Activated naive CD8-positive, alpha-beta T cell treated with anti-CD3 and anti-CD28 coated beads, Interleukin-2, amount 50 U/mL, for 24 hours (primary cell): ENCODE results near the gene SLC38A10.
A peak's percentile ranks its signal among the peaks of the same experiment; 100 is the strongest.

ENCODE experiments used
- ATAC-seq: fragments of 150-1000 bp; cut with Tn5 transposase; one replicate; pipeline ENCODE4 v1.10.0; 2021
- DNase-seq: peaks from one replicate; pipeline ENCODE4 v3.0.0; 2021
- H3K27ac Mint-ChIP-seq: one replicate; pipeline ENCODE4 v1.8.0; 2021; ENCODE audit warnings: mild to moderate bottlenecking, mixed read lengths
- H3K27me3 Mint-ChIP-seq: one replicate; pipeline ENCODE4 v1.8.0; 2021; ENCODE audit warnings: mixed read lengths
- H3K36me3 Mint-ChIP-seq: one replicate; pipeline ENCODE4 v1.8.0; 2021; ENCODE audit warnings: low read depth, mixed read lengths
- H3K4me1 Mint-ChIP-seq: one replicate; pipeline ENCODE4 v1.8.0; 2021; ENCODE audit warnings: mixed read lengths
- H3K4me3 Mint-ChIP-seq: one replicate; pipeline ENCODE4 v1.8.0; 2021; ENCODE audit warnings: mild to moderate bottlenecking, moderate library complexity, mixed read lengths
- H3K9me3 Mint-ChIP-seq: one replicate; pipeline ENCODE4 v1.8.0; 2021; ENCODE audit warnings: mixed read lengths

SLC38A10 gene

DNA sequence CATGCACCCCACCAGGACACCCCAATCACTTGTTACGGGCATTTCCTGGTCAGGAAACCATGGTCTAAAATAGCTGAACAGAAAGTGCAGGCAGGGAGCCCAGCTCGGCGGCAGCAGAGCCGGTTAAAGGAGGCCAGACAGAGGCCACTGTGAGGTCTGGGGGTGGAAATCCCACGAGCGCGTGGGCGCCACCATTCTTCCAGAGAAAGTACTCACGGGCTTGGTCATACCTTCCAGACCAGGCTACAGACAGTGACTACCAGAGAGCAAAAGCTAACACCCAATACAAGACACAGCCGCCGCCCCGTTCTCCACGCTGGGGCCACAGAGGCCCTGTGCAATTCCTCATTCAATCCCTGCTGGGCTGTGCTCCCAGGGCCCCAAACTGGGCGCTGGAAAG, 84.2 kb downstream of the SLC38A10 start:
- H3K27me3 Mint-ChIP-seq = no peaks in the 10 kb centered on the region
- DNase-seq (no peak), ATAC-seq (no peak)
- H3K36me3 Mint-ChIP-seq = no peaks in the 10 kb centered on the region
- H3K4me1 Mint-ChIP-seq = no peaks in the 10 kb centered on the region
- H3K9me3 Mint-ChIP-seq = no peaks in the 10 kb centered on the region
- no peak overlapping the region for H3K4me3 Mint-ChIP-seq
- no peak overlapping the region for H3K27ac Mint-ChIP-seq

DNA sequence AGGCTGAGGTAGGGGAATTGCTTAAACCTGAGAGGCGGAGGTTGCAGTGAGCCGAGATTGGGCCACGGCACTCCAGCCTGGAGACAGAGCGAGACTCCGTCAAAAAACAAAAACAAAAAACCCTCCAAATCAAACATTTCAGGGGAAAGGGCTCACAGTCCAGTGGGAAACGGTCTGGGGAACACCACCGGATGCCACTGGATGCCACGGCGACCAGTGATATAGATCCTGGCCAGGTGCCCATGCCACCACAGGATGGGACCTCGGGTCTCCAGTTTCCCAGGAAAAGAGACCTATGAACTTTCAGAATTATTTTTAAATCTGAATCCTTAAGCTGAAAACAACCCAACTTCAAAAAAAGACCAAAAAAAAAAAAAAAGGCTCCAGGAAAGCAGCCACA, 84.6 kb downstream of the SLC38A10 start:
- Mint-ChIP-seq H3K4me1 (no peaks in the 10 kb centered on the region), H3K9me3 (no peaks in the 10 kb centered on the region), H3K36me3 (no peaks in the 10 kb centered on the region), H3K27ac (no peak overlapping the region), H3K27me3 (no peaks in the 10 kb centered on the region), H3K4me3 (no peak overlapping the region)
- no peak for ATAC-seq
- no peak for DNase-seq

DNA sequence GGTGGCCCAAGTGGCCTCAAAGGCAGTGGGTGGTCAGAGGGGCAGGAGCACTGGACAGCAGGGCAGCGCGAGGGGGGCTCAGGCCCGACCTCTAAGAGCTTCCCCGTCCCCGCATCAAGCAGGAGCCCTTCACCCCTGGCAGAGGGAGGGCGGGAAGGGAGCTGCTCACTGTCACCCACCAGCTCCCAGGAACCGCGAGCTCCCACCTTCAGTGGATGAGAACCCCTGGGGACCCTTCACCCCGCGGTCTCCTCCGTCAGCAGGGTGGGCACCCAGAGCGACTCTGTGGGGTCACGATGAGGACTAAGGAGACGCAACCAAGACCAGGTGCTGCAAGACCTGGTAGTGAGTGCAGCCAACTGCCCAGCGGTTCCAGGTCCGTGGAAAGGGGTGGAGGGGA, 86.0 kb downstream of the SLC38A10 start:
- no peaks in the 10 kb centered on the region for H3K9me3 Mint-ChIP-seq
- H3K4me1 Mint-ChIP-seq = no peaks in the 10 kb centered on the region
- no peak for ATAC-seq
- H3K27ac Mint-ChIP-seq = no peak overlapping the region
- H3K27me3 Mint-ChIP-seq = no peaks in the 10 kb centered on the region
- no peaks in the 10 kb centered on the region for H3K36me3 Mint-ChIP-seq
- no peak for DNase-seq
- H3K4me3 Mint-ChIP-seq = no peak overlapping the region

DNA sequence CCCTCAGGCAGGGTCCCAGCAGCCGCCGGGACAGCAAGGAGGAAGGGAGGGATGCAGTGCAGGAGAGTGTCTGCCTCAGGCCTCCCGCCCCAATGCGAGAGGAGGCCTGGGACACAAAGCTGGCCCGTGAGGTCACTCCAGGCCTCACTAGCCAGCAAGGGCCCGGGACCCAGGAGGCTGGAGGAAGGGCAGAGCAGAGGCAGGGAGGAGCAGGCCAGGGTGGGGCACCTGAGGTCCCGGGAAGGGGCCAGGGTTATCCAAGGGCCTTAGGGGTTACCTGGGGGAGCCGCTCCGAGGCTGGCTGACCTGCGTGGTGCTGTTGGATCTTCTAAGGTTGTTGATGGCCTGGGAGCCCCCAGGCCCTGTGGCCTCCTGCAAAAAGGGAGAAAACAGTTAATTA, 86.5 kb downstream of the SLC38A10 start:
- Mint-ChIP-seq H3K9me3 (no peaks in the 10 kb centered on the region), H3K27me3 (no peaks in the 10 kb centered on the region), H3K27ac (no peak overlapping the region), H3K4me1 (no peaks in the 10 kb centered on the region), H3K4me3 (no peak overlapping the region), H3K36me3 (no peaks in the 10 kb centered on the region)
- ATAC-seq (no peak), DNase-seq (no peak)

DNA sequence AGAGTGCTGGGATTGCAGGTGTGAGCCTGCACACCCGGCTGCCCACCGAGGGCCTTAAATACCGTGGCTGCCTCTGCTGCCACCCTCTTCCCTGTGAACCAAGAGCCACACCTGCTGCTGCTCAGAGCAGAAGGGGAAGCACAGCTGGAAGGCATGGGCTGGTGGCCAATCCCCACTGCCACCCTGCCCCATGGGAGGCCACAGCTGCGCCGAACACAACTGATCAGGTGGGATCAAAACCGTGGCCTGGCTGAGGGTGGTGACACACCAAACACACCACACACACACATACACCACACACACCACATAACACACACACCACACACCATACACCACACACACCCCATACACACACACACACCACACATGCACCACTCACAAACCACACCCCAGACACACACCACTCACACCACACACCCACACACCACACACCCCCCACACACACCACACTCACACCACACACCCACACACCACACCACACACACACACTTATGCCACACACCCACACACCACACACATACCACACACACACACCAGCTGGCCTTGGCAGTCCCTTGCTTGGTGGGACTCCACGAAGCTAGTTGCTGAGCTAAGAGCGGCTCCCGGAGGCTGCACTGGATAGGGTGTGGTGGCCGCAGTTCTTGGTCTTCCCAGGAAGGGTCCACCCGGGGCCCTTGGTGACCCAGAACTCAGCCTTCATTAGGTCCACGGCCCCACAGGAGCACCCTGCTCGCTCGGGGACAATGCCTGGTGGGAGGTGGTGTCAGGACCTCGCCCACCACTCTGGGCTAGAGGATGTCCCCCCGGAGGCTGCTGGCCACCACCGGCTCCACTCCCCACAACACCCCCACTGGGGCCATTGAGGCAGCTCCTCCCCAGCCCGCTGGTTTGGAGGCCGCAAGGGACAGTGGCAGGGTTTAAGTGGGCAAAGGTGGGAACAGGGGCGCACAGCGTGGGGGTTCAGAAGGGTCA, 87.2 kb downstream of the SLC38A10 start:
- no peak for DNase-seq
- H3K4me3 Mint-ChIP-seq = no peak overlapping the region
- H3K27me3 Mint-ChIP-seq = no peaks in the 10 kb centered on the region
- H3K9me3 Mint-ChIP-seq = no peaks in the 10 kb centered on the region
- H3K27ac Mint-ChIP-seq = peak overlapping the region; percentile 60
- ATAC-seq = peak; percentile 34
- H3K36me3 Mint-ChIP-seq = no peaks in the 10 kb centered on the region
- H3K4me1 Mint-ChIP-seq = no peaks in the 10 kb centered on the region

DNA sequence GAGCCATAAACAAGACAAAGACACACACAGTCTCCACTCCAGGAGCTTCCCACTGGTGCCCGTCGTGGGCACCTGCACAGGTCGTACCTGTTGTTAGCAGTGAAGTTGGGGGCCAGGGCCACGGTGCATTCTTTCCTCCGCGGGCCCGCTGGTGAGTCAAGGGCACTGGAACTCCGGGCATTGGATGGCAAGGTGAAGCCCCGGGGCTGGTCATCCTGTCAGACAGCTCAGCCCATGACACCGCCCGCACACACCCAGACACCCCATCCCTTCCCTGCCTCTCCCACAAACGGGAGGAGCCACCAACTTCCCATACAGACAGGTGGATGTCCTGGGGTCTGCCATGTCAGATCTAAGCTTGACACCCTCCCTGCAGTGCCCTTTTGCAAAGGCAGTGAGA, 88.5 kb downstream of the SLC38A10 start:
- no peaks in the 10 kb centered on the region for H3K9me3 Mint-ChIP-seq
- H3K36me3 Mint-ChIP-seq = no peaks in the 10 kb centered on the region
- ATAC-seq (no peak), DNase-seq (no peak)
- H3K4me1 Mint-ChIP-seq = no peaks in the 10 kb centered on the region
- no peak overlapping the region for H3K4me3 Mint-ChIP-seq
- no peak overlapping the region for H3K27ac Mint-ChIP-seq
- no peaks in the 10 kb centered on the region for H3K27me3 Mint-ChIP-seq

DNA sequence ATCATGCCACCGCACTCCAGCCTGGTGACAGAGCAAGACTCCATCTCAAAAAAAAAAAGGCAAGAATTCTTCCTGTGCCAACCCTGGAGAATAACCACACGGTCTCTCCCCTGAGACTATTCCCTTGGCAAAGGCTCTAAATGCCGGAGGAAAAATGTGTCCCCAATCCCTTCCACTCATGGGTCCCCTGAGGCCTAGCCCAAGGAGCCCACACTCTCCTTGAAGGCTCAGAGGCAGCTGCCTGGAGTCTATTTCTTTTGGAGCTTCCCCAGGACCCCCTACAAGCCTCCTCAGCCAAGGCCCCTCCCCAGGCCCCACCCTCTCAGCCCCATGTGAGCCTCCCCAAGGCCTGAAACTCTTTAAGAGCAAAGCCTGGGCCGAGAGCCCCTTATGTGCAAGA, 88.9 kb downstream of the SLC38A10 start:
- Mint-ChIP-seq H3K36me3 (no peaks in the 10 kb centered on the region), H3K4me1 (no peaks in the 10 kb centered on the region), H3K9me3 (no peaks in the 10 kb centered on the region), H3K27ac (no peak overlapping the region), H3K27me3 (no peaks in the 10 kb centered on the region), H3K4me3 (no peak overlapping the region)
- DNase-seq (no peak), ATAC-seq (no peak)

DNA sequence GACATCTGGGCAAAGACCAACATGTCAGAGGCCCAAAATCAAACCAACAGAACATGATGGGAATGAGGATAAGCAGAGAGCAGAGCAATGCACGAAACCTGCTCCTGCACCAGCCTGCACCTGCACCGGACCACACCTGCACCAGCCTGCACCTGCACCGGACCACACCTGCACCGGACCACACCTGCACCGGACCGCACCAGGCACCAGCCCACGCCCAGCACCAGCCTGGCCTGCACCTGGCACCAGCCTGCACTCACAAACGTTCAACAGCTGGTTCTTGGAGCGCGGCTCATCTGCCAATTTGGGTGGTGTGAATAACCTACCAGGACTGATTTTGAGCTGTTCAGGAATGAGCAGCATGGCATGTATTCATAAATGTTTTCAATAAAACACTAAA, 90.5 kb downstream of the SLC38A10 start:
- no peak for DNase-seq
- H3K9me3 Mint-ChIP-seq = no peaks in the 10 kb centered on the region
- no peaks in the 10 kb centered on the region for H3K27me3 Mint-ChIP-seq
- no peaks in the 10 kb centered on the region for H3K36me3 Mint-ChIP-seq
- no peak overlapping the region for H3K27ac Mint-ChIP-seq
- H3K4me1 Mint-ChIP-seq = no peaks in the 10 kb centered on the region
- H3K4me3 Mint-ChIP-seq = no peak overlapping the region
- no peak for ATAC-seq

DNA sequence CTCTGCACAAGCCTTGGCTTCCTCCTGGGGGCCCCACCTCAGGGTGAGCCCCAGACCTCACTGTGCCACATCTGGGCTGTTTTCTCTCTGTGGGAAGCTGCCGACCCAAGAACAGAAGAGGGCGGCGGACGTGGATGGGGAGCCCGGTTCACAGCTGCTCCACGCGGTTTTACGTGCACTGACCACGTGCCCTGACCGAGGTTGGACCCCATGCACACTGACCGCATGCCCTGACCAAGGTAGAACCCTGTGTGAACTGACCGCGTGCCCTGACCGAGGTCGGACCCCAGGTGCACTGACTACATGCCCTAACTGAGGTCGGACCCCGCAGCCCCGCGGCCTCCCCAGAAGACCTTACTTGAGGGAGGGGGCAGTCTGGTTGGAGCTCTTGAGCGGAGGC, 92.0 kb downstream of the SLC38A10 start:
- Mint-ChIP-seq H3K27ac (no peak overlapping the region), H3K4me1 (no peaks in the 10 kb centered on the region), H3K36me3 (no peaks in the 10 kb centered on the region), H3K9me3 (no peaks in the 10 kb centered on the region), H3K4me3 (no peak overlapping the region), H3K27me3 (no peaks in the 10 kb centered on the region)
- DNase-seq (no peak), ATAC-seq (no peak)

DNA sequence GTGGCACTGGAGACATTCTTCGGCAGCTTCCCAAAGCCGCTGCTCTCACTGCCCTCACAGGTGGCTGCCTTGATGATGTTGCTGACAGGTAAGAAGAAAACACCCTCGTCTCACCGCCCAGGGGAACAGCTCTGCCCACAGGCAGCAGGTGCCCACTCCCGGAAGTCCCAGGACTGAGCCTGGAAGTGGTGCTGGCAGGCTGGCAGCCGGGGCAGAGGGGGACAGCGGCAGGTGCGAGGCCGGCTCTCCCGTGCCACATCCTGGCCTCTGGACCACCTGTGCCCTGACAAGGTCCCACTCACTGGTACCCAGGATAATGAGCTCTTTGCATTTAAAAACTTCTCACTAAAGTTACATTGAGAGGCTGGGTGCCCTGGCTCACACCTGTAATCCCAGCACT, 92.8 kb downstream of the SLC38A10 start:
- H3K9me3 Mint-ChIP-seq = no peaks in the 10 kb centered on the region
- DNase-seq (no peak), ATAC-seq (no peak)
- H3K4me3 Mint-ChIP-seq = no peak overlapping the region
- no peaks in the 10 kb centered on the region for H3K4me1 Mint-ChIP-seq
- no peaks in the 10 kb centered on the region for H3K36me3 Mint-ChIP-seq
- H3K27me3 Mint-ChIP-seq = no peaks in the 10 kb centered on the region
- no peak overlapping the region for H3K27ac Mint-ChIP-seq

DNA sequence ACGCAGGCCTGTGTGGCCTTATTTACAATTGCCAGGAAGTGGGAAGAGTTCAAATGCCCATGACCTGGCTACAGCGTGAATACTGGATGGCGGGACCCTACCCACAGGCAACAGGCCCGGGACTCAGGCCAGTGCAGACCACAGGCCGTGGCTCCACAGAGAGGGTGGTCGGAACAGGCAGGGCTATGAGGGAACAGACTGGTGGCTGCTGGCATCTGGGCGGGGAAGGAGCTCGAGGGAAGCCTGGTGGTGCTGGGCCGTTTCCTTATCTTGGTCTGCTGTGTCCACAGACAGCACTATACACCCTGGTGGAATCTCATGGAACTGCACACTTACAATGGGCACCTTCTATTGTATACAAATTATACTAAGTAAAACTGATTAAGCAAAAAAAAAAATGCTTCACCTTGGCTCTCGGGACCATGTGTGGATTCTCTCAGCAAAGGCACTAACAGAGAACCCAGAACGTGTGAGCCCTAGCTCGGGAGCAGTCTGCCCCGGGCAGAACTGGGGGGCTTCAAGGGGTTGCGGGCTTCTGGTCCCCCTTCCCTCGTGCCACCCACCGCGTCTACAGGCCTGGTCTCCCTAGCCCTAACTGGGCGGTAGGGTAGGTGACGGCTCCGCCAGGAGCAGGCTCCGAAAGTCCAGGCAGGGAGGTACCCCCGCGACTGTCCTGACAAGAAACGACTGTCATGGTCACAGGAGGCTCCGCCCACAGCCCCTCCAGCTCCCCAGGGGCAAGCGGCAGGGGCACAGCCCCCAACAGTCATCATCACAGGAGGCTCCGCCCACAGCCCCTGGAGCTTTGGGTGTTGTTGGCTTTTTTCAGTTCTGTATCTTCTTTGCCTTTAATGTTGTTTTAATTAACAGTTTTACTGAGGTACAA, 94.2 kb downstream of the SLC38A10 start:
- H3K36me3 Mint-ChIP-seq = no peaks in the 10 kb centered on the region
- no peaks in the 10 kb centered on the region for H3K9me3 Mint-ChIP-seq
- no peaks in the 10 kb centered on the region for H3K27me3 Mint-ChIP-seq
- H3K27ac Mint-ChIP-seq = no peak overlapping the region
- no peak overlapping the region for H3K4me3 Mint-ChIP-seq
- ATAC-seq (peak; percentile 65), DNase-seq (peak; percentile 24)
- no peaks in the 10 kb centered on the region for H3K4me1 Mint-ChIP-seq

DNA sequence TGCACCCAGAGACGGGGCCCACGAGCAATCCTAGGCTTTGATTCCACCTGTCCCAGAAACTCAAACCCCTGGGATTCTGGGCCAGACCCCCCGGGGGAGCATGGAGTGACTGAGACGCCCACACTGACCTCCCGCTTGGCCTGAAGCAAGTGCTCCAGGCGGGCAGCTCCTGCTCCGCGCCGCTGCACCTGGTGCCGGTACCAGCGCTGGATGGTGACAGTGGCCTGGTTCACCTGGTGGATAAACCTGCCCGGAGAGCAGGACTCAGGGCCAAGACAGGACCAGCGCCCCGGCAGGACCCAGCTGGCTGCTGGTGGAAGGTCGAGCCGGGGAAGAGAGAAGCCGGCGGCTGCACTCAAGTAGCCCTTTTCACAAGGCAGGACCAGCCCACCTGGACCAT, 94.9 kb downstream of the SLC38A10 start:
- no peaks in the 10 kb centered on the region for H3K4me1 Mint-ChIP-seq
- H3K27me3 Mint-ChIP-seq = no peaks in the 10 kb centered on the region
- H3K36me3 Mint-ChIP-seq = no peaks in the 10 kb centered on the region
- ATAC-seq (no peak), DNase-seq (no peak)
- H3K9me3 Mint-ChIP-seq = no peaks in the 10 kb centered on the region
- H3K4me3 Mint-ChIP-seq = no peak overlapping the region
- no peak overlapping the region for H3K27ac Mint-ChIP-seq

DNA sequence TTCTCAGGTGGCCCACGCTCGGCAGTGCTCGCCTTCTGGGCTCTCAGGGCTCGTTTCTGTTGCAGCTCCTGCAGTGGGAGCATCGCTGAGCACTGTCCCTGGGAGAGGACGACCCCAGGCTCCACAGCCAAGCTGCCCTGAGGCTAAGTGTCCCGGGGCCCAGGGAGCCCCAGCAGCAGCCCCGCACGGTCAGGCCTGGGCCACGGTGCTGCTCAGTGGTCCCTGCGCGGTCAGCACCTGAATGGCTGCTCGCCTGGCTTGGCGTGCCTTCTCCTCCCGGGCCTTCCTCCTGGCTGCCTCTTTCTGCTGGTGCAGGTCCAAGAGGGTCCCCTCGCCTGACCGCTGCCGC, 95.7 kb downstream of the SLC38A10 start:
- no peak overlapping the region for H3K27ac Mint-ChIP-seq
- no peaks in the 10 kb centered on the region for H3K36me3 Mint-ChIP-seq
- ATAC-seq = no peak
- H3K9me3 Mint-ChIP-seq = no peaks in the 10 kb centered on the region
- no peaks in the 10 kb centered on the region for H3K27me3 Mint-ChIP-seq
- no peak for DNase-seq
- H3K4me1 Mint-ChIP-seq = no peaks in the 10 kb centered on the region
- no peak overlapping the region for H3K4me3 Mint-ChIP-seq

DNA sequence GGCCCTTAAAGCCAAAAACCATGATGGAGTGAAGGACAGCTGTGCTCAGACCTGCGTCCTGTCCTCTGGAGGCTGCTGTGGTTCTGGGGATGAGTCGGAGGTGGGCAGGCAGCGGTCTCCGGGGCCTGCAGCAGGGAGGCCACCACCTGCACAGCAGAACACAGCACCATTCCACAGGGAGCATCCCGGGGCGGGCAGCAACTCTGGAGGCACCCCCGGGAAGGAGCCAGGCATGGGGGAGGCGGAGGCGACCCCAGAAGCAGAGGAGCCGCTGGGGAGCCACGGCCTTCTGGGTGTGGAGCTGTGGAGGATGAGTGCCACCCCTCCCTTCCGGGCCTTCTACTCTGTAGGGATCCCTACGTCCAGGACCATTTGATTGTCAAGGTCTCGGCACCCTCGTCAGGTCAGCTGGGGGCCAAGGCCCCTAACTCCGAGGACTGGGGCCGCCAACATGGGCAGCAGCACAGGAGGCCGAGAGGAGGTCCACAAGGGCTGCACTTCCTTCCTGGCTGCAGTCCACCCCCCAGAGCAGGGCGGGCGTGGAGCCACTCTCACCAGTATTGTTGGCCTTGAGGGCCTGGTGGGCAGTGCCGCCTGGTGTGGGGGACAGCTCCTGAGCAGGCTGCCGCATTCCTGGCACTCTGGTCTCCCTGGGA, 96.2 kb downstream of the SLC38A10 start:
- Mint-ChIP-seq H3K27ac (no peak overlapping the region), H3K27me3 (no peaks in the 10 kb centered on the region), H3K9me3 (no peaks in the 10 kb centered on the region), H3K4me1 (no peaks in the 10 kb centered on the region), H3K36me3 (no peaks in the 10 kb centered on the region), H3K4me3 (no peak overlapping the region)
- no peak for DNase-seq
- no peak for ATAC-seq
